Transverse colon (tissue), 4 donors: ENCODE measurements around the gene BRCA2. TPM values are rescaled to one million over a fixed set of nuclear protein-coding genes. Genes with fewer than 3 reads are reported as not detected.

Experiments used
- DNase-seq: peaks from one replicate; pipeline ENCODE4 v3.0.0-alpha.2; 2019
- H3K27ac ChIP-seq, 4 donors: fragments of 200-600 bp; sonication (generic); 2 replicates each; pipeline ENCODE4 v1.5.1; 2016 to 2018; ENCODE audit warnings: inconsistent platforms in 4 of 4
- H3K27me3 ChIP-seq: fragments of 200-600 bp; sonication (generic); 2 replicates; pipeline ENCODE4 v1.5.1; 2017; ENCODE audit warnings: inconsistent platforms
- H3K36me3 ChIP-seq, 4 donors: fragments of 200-600 bp; sonication (generic); 2 replicates each; pipeline ENCODE4 v1.5.1; 2017 to 2019; ENCODE audit warnings: inconsistent platforms in 4 of 4
- H3K4me1 ChIP-seq, 4 donors: fragments of 200-600 bp; sonication (generic); 2 replicates each; pipeline ENCODE4 v1.5.1; 2017 to 2020; ENCODE audit warnings: inconsistent platforms in 4 of 4
- H3K4me3 ChIP-seq, 4 donors: fragments of 200-600 bp; sonication (generic); 1 replicate in 1 of 4; 2 replicates in 3 of 4; pipeline versions ENCODE4 v1.5.1 to v1.6.1; 2017 to 2019; ENCODE audit warnings: inconsistent platforms in 4 of 4
- H3K9me3 ChIP-seq, 2 donors: fragments of 200-600 bp; sonication (generic); 2 replicates each; pipeline ENCODE4 v1.5.1; 2017 to 2019; ENCODE audit warnings: inconsistent platforms in 2 of 2
- EP300 ChIP-seq: sonication (generic); formaldehyde crosslinking; IDR thresholded peaks from one replicate; pipeline ENCODE4 v1.6.1; 2017; ENCODE audit warnings: antibody characterized with exemption, low read depth
- POLR2A ChIP-seq: fragments of 450-650 bp; IDR thresholded peaks from one replicate; pipeline ENCODE4 v1.6.1; 2016; ENCODE audit warnings: antibody characterized with exemption, mild to moderate bottlenecking, moderate library complexity
- POLR2AphosphoS5 ChIP-seq, 3 donors: sonication (generic); formaldehyde crosslinking; IDR thresholded peaks; one replicate each; pipeline ENCODE4 v1.6.1; 2016; ENCODE audit warnings: antibody characterized with exemption in 3 of 3
- WGBS, 2 donors: methylation state at CpG; one replicate each; pipeline ENCODE4 v1.1.5; 2018; ENCODE audit warnings: low coverage in 1 of 2; 5-methylcytosine and 5-hydroxymethylcytosine counted together
- in situ Hi-C, 4 donors: fragments of 200-750 bp; cut with MboI; loops; one replicate each; pipeline versions ENCODE4 v1.15.0 to v1.15.1; 2017; ENCODE audit warnings: low sequenced_read_pairs in 3 of 4, low pct_ligation_motif_present in 1 of 4, low pct_unique_long_range_greater_than_20kb in 1 of 4
- intact Hi-C: fragments of 100-400 bp; cut with DNase I; formaldehyde crosslinking; loops from one replicate; pipeline ENCODE4 v1.15.1; 2023; ENCODE audit warnings: low total_unique reads
- total RNA-seq, 4 donors: library from RNA; depleted of rRNA; stranded (reverse); fragments of >200 nt; gene quantifications; one replicate each; pipeline ENCODE4 v1.1.0, GENCODE V29; 2016
- TF ChIP-seq, protein P1 (sequence below), 5 experiments: fragments of 200-600 bp in 3 of 5; fragments of 450-650 bp in 2 of 5; sonication (generic) in 3 of 5; IDR thresholded peaks; 1 replicate in 2 of 5; 2 replicates in 3 of 5; pipeline ENCODE4 v1.5.1; 2016 to 2017; ENCODE audit warnings: antibody characterized with exemption in 5 of 5, inconsistent platforms in 3 of 5, mild to moderate bottlenecking in 2 of 5, moderate library complexity in 1 of 5

Gene BRCA2
- total RNA-seq, 4 donors from 2014 or later: 1.6 to 4.8 (median 2.4) TPM; not detected in 1

DNA sequence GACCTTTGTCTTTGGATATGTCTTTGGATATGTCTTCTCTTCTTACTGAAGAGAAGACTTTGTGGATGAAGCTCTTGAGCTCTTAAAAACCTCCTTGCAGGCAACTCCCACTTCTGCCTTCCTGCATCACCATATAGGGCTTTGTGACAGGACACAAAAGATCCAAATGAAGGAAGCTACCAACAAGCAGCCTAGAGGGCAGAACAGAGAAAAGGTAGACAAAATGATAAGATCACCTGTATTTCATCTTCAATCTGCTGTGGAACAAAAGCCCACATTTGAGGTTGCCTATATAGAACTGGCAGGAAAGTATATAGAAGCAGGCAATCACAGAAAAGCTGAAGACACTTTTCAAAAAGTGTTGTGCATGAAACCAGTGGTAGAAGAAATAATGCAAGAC is 70.1 kb downstream of the BRCA2 start:
- in situ Hi-C loops (loop anchor here in 1 of 4 donors (10.0 kb wide), 1 partner anchor 179 kb away; no protein-coding TSS in a partner anchor), intact Hi-C loops (no loop called here)
- Histone ChIP-seq H3K27ac (no peak overlapping the region), H3K9me3 (no peaks in the 10 kb centered on the region), H3K4me1 (no peaks in the 10 kb centered on the region), H3K36me3 (no peaks in the 10 kb centered on the region), H3K4me3 (no peak overlapping the region), H3K27me3 (no peaks in the 10 kb centered on the region)
- TF ChIP-seq, protein P1, sequence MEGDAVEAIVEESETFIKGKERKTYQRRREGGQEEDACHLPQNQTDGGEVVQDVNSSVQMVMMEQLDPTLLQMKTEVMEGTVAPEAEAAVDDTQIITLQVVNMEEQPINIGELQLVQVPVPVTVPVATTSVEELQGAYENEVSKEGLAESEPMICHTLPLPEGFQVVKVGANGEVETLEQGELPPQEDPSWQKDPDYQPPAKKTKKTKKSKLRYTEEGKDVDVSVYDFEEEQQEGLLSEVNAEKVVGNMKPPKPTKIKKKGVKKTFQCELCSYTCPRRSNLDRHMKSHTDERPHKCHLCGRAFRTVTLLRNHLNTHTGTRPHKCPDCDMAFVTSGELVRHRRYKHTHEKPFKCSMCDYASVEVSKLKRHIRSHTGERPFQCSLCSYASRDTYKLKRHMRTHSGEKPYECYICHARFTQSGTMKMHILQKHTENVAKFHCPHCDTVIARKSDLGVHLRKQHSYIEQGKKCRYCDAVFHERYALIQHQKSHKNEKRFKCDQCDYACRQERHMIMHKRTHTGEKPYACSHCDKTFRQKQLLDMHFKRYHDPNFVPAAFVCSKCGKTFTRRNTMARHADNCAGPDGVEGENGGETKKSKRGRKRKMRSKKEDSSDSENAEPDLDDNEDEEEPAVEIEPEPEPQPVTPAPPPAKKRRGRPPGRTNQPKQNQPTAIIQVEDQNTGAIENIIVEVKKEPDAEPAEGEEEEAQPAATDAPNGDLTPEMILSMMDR (IDR thresholded peaks at IDR 0.05): no peak
- TF ChIP-seq POLR2A (no peak), POLR2AphosphoS5 (IDR thresholded peaks at IDR 0.05) (no peak), EP300 (no peak)
- no peak for DNase-seq

DNA sequence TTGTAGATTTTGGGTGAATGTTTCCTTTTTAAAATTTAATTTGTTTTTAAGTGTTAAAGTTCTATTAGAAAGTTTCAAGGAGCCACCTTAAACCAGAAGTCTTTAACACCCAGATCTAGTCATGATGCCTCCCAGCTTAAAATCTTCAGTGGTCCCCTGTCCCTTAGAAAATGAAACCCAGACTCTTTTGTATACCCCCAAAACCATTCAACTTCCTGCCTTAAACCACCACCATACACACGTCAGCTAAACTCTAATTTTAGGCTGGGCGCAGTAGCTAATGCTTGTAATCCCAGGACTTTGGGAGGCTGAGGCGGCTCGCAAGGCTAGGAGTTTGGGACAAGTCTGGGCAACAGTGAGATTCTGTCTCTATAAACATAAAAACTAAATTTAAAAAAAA is 74.7 kb downstream of the BRCA2 start:
- intact Hi-C loops: no loop called here
- Histone ChIP-seq H3K9me3 (no peaks in the 10 kb centered on the region), H3K4me1 (no peaks in the 10 kb centered on the region), H3K27me3 (no peaks in the 10 kb centered on the region), H3K36me3 (no peaks in the 10 kb centered on the region), H3K4me3 (no peak overlapping the region), H3K27ac (no peak overlapping the region)
- in situ Hi-C loops: no loop called here
- 63% methylated on average over 3 to 4 of the region's 4 CpGs for WGBS, 2 donors
- TF ChIP-seq POLR2AphosphoS5 (IDR thresholded peaks at IDR 0.05) (no peak), POLR2A (no peak), EP300 (no peak)
- TF ChIP-seq, protein P1 (IDR thresholded peaks at IDR 0.05): no peak
- DNase-seq: no peak

DNA sequence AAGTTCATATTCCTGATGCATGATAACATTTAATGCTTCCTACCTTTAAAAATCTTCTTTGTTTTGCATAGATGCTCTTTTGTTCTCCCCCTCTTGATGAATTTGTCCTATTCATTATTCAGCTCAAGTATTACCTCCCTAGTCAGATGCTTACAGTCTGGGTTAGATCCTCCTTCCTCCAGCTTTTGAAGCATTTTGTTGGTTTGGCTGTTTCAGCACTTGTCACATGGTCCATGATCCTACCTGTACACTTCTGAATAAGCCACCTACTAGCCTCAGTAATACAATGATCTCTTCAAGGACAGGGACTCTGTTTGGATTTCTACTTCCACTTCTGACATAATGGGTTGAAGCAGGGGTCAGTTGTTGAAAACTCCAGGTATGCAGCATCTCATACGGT is 75.2 kb downstream of the BRCA2 start:
- WGBS, 2 donors: 78 to 80% methylated on average over 1 of the region's 1 CpG
- H3K4me3 ChIP-seq: no peak overlapping the region
- DNase-seq: no peak

DNA sequence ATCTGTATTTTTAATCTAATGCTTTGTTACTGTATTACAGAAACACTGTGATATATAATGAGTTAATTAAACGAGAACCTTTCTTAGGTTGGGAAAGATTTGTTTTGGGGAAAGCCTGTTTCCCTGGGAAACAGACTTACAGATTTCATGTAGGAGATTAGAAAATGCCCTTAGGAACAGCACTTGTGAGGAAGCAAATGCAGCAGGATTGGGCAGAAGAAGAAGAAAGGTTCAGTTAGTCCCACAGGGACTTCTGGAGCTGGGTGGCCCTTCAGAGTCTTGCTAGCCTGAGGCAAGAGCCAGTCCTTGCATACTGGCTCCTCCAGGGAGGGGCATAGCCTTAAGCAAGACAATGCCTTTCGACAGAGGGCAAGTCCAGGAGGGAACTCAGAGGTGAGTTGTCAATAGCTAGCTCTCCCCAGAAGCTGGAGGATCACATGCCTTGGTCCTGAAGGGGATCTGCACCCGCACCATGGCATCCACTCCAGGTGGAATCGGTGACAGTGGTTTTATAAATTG is 75.9 kb downstream of the BRCA2 start:
- intact Hi-C loops: no loop called here
- in situ Hi-C loops: no loop called here
- WGBS, 2 donors: 78 to 85% methylated on average over 4 of the region's 4 CpGs
- Histone ChIP-seq H3K4me1 (no peaks in the 10 kb centered on the region), H3K9me3 (no peaks in the 10 kb centered on the region), H3K36me3 (no peaks in the 10 kb centered on the region), H3K27ac (no peak overlapping the region), H3K27me3 (no peaks in the 10 kb centered on the region), H3K4me3 (no peak overlapping the region)
- TF ChIP-seq POLR2A: no peak
- TF ChIP-seq EP300: no peak
- TF ChIP-seq, protein P1 (IDR thresholded peaks at IDR 0.05): no peak
- no peak for TF ChIP-seq POLR2AphosphoS5 (IDR thresholded peaks at IDR 0.05)
- no peak for DNase-seq

More for the DNA sequence above, 75.2 kb downstream of the BRCA2 start:
- H3K9me3 ChIP-seq: no peaks in the 10 kb centered on the region
- H3K4me1 ChIP-seq: no peaks in the 10 kb centered on the region
- H3K36me3 ChIP-seq: no peaks in the 10 kb centered on the region
- no peaks in the 10 kb centered on the region for H3K27me3 ChIP-seq
- in situ Hi-C loops: no loop called here
- no peak overlapping the region for H3K27ac ChIP-seq
- intact Hi-C loops: no loop called here
- TF ChIP-seq, protein P1 (IDR thresholded peaks at IDR 0.05): no peak
- TF ChIP-seq POLR2AphosphoS5 (IDR thresholded peaks at IDR 0.05) (no peak), POLR2A (no peak), EP300 (no peak)
